HL-60 (cell line): Measurements from ENCODE around the gene PPIL1.

Experiments
- CTCF ChIP-seq: IDR thresholded peaks from one replicate; pipeline ENCODE4 v1.5.1; 2011; ENCODE audit warnings: low read length, control low read depth, inconsistent platforms; ENCODE audit not compliant: insufficient read depth
- GABPA ChIP-seq: IDR thresholded peaks from 2 replicates; pipeline ENCODE4 v1.6.1; 2012; ENCODE audit warnings: low read depth
- REST ChIP-seq: IDR thresholded peaks from 2 replicates; pipeline ENCODE4 v1.6.1; 2012; ENCODE audit warnings: low read depth; ENCODE audit not compliant: insufficient replicate concordance

- TF ChIP-seq GABPA (no peak), CTCF (no peak), REST (no peak)
Observed at GRCh38 chr6:36886950-36887618, 12.5 kb upstream of the PPIL1 start.
